Measurements from ENCODE around the gene HEATR5A. TPM values are rescaled to one million over a fixed set of nuclear protein-coding genes. Genes with fewer than 3 reads are reported as not detected.
"Not testable (repeated sequence)": the region's sequence is repeated elsewhere in the genome, so short reads cannot be mapped to it uniquely, and the experiment has no call there.

Gene HEATR5A
- total RNA-seq, 1 donor from 2014 or later: 11.6 TPM

DNA sequence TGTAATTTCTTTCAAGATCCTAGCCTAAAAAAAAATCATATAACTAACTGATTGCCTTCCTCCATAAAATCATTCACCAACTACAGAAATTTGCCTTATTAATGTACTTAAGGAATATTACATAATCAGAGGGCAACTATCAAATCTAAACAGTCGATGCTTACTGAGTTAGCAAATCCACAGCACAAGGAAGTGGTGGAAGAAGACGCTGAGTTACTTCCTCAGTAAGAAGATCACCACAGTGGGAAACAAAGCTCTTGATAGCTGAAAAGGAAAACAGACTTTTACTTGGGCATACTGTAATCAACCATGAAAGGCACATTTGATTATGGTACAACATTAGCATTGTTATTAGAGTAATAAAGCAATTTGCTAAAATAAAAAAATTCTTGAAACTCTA, 48.7 kb downstream of the HEATR5A start:
- no peak for DNase-seq (ENCODE audit: low spot score in 2 of 2)
- peaks cover 33 to 62% of the 10 kb centered on the region in 2 donors for H3K36me3 ChIP-seq
- intact Hi-C loops (cut with DNase I): no loop called here
- no peak overlapping the region for H3K27ac ChIP-seq
- H3K27me3 ChIP-seq: no peaks in the 10 kb centered on the region
- H3K9me3 ChIP-seq: no peaks in the 10 kb centered on the region
- H3K4me1 ChIP-seq: no peaks in the 10 kb centered on the region
- H3K4me3 ChIP-seq: no peak overlapping the region
- TF ChIP-seq CTCF (IDR thresholded peaks at IDR 0.05): no peak

GRCh38 chr14:31363331-31364073, 56.8 kb downstream of the HEATR5A start:
- Histone ChIP-seq H3K36me3 (peaks cover 30 to 40% of the 10 kb centered on the region in 2 donors), H3K27ac (no peak overlapping the region), H3K9me3 (no peaks in the 10 kb centered on the region), H3K27me3 (no peaks in the 10 kb centered on the region), H3K4me3 (no peak overlapping the region), H3K4me1 (no peaks in the 10 kb centered on the region)
- intact Hi-C loops (cut with DNase I): no loop called here
- no peak for TF ChIP-seq CTCF (IDR thresholded peaks at IDR 0.05)
- DNase-seq (ENCODE audit: low spot score in 2 of 2): no peak

DNA sequence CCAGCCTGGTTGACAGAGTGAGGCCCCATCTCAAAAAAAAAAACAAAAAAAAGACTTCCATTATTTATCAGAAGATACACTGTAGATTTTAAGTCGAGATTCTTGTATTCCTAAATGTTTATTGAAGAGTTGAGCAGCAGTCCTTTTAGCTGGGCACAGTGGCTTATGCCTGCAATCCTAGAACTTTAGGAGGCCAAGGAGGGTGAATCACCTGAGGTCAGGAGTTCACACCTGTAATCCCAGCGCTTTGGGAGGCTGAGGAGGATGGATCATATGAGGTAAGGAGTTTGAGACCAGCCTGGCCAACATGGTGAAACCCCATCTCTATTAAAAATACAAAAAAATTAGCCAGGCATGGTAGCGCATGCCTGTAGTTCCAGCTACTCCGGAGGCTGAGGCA, 57.6 kb downstream of the HEATR5A start:
- no peaks in the 10 kb centered on the region for H3K27me3 ChIP-seq
- no peak overlapping the region for H3K27ac ChIP-seq
- no peak for DNase-seq (ENCODE audit: low spot score in 2 of 2)
- peaks cover 32 to 43% of the 10 kb centered on the region in 2 donors for H3K36me3 ChIP-seq
- no peak for TF ChIP-seq CTCF (IDR thresholded peaks at IDR 0.05)
- no peak overlapping the region for H3K4me3 ChIP-seq
- H3K4me1 ChIP-seq: no peaks in the 10 kb centered on the region
- intact Hi-C loops (cut with DNase I): no loop called here
- H3K9me3 ChIP-seq: no peaks in the 10 kb centered on the region

DNA sequence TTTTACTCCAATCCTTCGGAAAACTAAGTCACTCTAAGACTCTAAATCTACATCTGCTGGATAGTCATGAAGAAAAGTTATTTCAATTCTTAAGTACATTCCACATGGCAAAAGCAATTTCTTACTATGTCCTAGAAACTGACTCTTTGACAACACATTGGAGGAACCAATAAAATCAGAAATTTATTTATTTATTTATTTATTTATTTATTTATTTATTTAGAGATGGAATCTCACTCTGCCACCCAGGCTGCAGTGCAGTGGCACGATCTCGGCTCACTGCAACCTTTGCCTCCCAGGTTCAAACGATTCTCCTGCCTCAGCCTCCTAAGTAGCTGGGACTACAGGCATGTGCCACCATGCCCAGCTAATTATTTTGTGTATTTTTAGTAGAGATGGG, 58.6 kb downstream of the HEATR5A start:
- H3K9me3 ChIP-seq; H3K4me1 ChIP-seq; H3K4me3 ChIP-seq; H3K27ac ChIP-seq; H3K27me3 ChIP-seq; intact Hi-C loops (cut with DNase I); DNase-seq (ENCODE audit: low spot score in 2 of 2): not testable (repeated sequence)
- peaks cover 34 to 43% of the 10 kb centered on the region in 2 donors for H3K36me3 ChIP-seq

DNA sequence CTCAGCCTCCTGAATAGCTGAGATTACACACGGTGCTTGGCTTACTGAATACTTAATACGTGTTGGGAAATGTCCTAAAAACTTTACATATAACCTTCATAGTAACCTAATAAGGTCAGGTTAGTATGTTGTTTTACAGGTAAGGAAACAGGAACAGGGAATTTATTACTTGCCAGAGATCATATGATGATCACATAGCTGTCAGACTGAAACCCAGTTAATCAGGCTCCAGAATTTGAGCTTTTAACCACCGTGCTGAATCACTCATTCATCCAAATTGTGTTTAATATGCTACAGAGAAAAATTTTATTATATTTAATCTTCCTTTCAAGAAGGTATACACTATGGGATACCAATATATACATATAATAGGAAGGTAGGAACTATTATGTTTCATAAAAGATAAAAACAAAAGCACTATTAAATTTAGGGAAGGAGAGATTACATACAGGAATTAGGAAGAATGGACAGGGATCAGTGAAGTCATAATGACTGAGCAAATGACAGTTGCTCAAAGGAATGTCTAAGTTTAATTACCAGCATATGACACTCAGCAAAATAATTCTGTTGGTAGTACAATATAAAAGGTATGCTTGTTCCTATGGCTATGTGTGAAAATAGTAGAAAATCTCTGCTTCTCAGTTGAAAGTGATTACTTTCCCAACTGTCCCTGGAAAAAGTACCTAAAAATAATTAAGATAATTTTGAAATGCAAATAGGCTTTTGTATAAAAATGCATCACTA, 59.3 kb downstream of the HEATR5A start:
- H3K4me3 ChIP-seq: no peak overlapping the region
- H3K4me1 ChIP-seq: no peaks in the 10 kb centered on the region
- peaks cover 34 to 43% of the 10 kb centered on the region in 2 donors for H3K36me3 ChIP-seq
- no peak overlapping the region for H3K27ac ChIP-seq
- H3K9me3 ChIP-seq: no peaks in the 10 kb centered on the region
- no peak for DNase-seq (ENCODE audit: low spot score in 2 of 2)
- no peak for TF ChIP-seq CTCF (IDR thresholded peaks at IDR 0.05)
- H3K27me3 ChIP-seq: no peaks in the 10 kb centered on the region
- intact Hi-C loops (cut with DNase I): no loop called here

DNA sequence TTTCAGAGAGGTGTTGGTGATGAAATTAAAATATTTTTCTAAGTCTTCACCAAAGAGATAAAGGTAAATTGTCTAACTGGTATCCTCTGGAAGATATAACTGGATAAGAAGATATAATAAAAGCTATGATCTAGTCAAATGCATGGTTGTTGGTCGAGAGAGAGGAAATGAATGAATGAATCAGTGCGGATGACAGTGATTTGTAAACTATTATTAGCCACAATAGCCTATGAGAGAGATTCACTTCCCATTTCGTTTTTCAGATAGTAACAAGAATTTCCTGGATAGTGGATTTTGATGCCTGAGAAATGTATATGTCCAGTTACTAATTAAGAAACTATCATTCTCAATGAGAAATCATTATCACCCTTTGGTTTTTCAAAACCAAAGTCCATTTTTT, 63.1 kb downstream of the HEATR5A start:
- Histone ChIP-seq H3K4me3 (no peak overlapping the region), H3K9me3 (no peaks in the 10 kb centered on the region), H3K27me3 (no peaks in the 10 kb centered on the region), H3K27ac (no peak overlapping the region), H3K4me1 (no peaks in the 10 kb centered on the region), H3K36me3 (peaks cover 20 to 22% of the 10 kb centered on the region in 2 donors)
- intact Hi-C loops (cut with DNase I): loop anchor here (2.0 to 5.0 kb wide), 2 partner anchors 150 to 190 kb away; partner anchors contain the start of gene HECTD1
- no peak for DNase-seq (ENCODE audit: low spot score in 2 of 2)
- TF ChIP-seq CTCF (IDR thresholded peaks at IDR 0.05): no peak

Data from ascending aorta (tissue), 2 donors.